Suprapubic skin (tissue), 4 donors: ENCODE measurements around the gene EYS. TPM values are rescaled to one million over a fixed set of nuclear protein-coding genes. Genes with fewer than 3 reads are reported as not detected.

Source experiments
- DNase-seq, 2 donors: peaks; one replicate each; pipeline ENCODE4 v3.0.0-alpha.2; 2019; ENCODE audit warnings: low spot score in 2 of 2
- H3K27ac ChIP-seq: fragments of 200-600 bp; sonication (generic); one replicate; pipeline ENCODE4 v1.5.1; 2019
- H3K27me3 ChIP-seq: fragments of 200-600 bp; sonication (generic); one replicate; pipeline ENCODE4 v1.5.1; 2019
- H3K36me3 ChIP-seq: fragments of 200-600 bp; sonication (generic); one replicate; pipeline ENCODE4 v1.5.1; 2019
- H3K4me1 ChIP-seq: fragments of 200-600 bp; sonication (generic); one replicate; pipeline ENCODE4 v1.5.1; 2019
- H3K4me3 ChIP-seq: fragments of 200-600 bp; sonication (generic); one replicate; pipeline ENCODE4 v1.5.1; 2019; ENCODE audit warnings: mild to moderate bottlenecking
- H3K9me3 ChIP-seq: fragments of 200-600 bp; sonication (generic); one replicate; pipeline ENCODE4 v1.5.1; 2019
- EP300 ChIP-seq: sonication (generic); formaldehyde crosslinking; IDR thresholded peaks from one replicate; pipeline ENCODE4 v1.6.1; 2017; ENCODE audit warnings: antibody characterized with exemption
- POLR2A ChIP-seq, 2 donors: fragments of 450-650 bp; IDR thresholded peaks; one replicate each; pipeline ENCODE4 v1.6.1; 2017; ENCODE audit warnings: antibody characterized with exemption in 2 of 2, mild to moderate bottlenecking in 2 of 2, moderate library complexity in 2 of 2
- POLR2AphosphoS5 ChIP-seq, 3 donors: sonication (generic); formaldehyde crosslinking; IDR thresholded peaks; one replicate each; pipeline ENCODE4 v1.6.1; 2017; ENCODE audit warnings: antibody characterized with exemption in 3 of 3
- WGBS: methylation state at CpG from one replicate; pipeline ENCODE4 v1.1.5; 2018; 5-methylcytosine and 5-hydroxymethylcytosine counted together
- total RNA-seq, 4 donors: library from RNA; depleted of rRNA; stranded (reverse); fragments of >200 nt; gene quantifications; one replicate each; pipeline ENCODE4 v1.1.0, GENCODE V29; 2016
- TF ChIP-seq, protein P1 (sequence below), 2 donors: fragments of 200-600 bp in 1 of 2; fragments of 450-650 bp in 1 of 2; sonication (generic) in 1 of 2; IDR thresholded peaks; one replicate each; pipeline ENCODE4 v1.5.1; 2016 to 2019; ENCODE audit warnings: antibody characterized with exemption in 2 of 2, mild to moderate bottlenecking in 1 of 2, moderate library complexity in 1 of 2

Gene EYS
- total RNA-seq, 4 donors from 2014 or later, result not detected

DNA sequence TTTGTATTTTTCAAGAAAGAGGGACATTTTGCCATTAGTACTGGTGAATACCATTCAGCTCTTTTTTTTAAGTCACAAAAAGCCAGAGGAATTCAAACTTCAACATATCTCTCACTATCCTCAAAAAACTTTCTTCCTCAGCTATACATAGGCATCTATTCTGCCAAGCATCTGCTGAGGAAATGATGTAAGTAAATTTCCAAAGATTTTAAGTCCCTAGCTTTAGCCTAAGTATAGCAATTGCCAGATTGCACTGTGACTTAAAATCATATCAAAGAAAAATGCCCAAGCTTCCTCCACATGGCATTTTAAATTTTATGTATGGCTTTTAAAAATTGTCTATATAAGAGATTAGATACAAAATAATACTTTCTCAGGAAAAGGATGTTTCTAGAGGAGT, 237.4 kb downstream of the EYS start:
- Histone ChIP-seq H3K27me3 (no peaks in the 10 kb centered on the region), H3K27ac (no peak overlapping the region), H3K9me3 (no peaks in the 10 kb centered on the region), H3K36me3 (no peaks in the 10 kb centered on the region), H3K4me1 (no peaks in the 10 kb centered on the region), H3K4me3 (no peak overlapping the region)
- TF ChIP-seq, protein P1, sequence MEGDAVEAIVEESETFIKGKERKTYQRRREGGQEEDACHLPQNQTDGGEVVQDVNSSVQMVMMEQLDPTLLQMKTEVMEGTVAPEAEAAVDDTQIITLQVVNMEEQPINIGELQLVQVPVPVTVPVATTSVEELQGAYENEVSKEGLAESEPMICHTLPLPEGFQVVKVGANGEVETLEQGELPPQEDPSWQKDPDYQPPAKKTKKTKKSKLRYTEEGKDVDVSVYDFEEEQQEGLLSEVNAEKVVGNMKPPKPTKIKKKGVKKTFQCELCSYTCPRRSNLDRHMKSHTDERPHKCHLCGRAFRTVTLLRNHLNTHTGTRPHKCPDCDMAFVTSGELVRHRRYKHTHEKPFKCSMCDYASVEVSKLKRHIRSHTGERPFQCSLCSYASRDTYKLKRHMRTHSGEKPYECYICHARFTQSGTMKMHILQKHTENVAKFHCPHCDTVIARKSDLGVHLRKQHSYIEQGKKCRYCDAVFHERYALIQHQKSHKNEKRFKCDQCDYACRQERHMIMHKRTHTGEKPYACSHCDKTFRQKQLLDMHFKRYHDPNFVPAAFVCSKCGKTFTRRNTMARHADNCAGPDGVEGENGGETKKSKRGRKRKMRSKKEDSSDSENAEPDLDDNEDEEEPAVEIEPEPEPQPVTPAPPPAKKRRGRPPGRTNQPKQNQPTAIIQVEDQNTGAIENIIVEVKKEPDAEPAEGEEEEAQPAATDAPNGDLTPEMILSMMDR (IDR thresholded peaks at IDR 0.05), result no peak
- TF ChIP-seq POLR2AphosphoS5 (IDR thresholded peaks at IDR 0.05), result no peak
- TF ChIP-seq POLR2A (IDR thresholded peaks at IDR 0.05), result no peak
- TF ChIP-seq EP300, result no peak
- no peak for DNase-seq

DNA sequence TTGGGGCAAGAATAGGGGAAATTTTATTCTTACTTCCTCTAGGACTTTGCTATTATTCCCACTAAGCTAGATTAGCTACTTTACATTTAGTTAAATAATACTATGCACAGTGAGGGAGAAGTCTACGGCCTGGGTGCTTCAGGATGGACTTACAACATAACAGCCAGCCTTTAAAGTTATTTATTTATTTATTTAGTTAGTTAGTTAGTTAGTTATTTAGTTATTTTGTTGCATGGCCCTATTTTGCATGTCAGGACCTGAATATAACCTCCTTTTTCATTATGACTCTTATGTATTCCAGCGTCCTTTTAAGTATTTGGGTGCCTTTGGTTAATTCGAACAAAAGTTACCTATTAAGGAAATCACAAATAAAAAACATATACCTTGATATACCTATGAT, 238.7 kb downstream of the EYS start:
- DNase-seq, result no peak
- Histone ChIP-seq H3K4me1 (no peaks in the 10 kb centered on the region), H3K27me3 (no peaks in the 10 kb centered on the region), H3K9me3 (no peaks in the 10 kb centered on the region), H3K27ac (no peak overlapping the region), H3K4me3 (no peak overlapping the region), H3K36me3 (no peaks in the 10 kb centered on the region)
- TF ChIP-seq POLR2A (IDR thresholded peaks at IDR 0.05) (no peak), POLR2AphosphoS5 (IDR thresholded peaks at IDR 0.05) (no peak), EP300 (no peak)
- TF ChIP-seq, protein P1 (IDR thresholded peaks at IDR 0.05), result no peak
- 79% methylated on average over 3 of the region's 3 CpGs for WGBS

DNA sequence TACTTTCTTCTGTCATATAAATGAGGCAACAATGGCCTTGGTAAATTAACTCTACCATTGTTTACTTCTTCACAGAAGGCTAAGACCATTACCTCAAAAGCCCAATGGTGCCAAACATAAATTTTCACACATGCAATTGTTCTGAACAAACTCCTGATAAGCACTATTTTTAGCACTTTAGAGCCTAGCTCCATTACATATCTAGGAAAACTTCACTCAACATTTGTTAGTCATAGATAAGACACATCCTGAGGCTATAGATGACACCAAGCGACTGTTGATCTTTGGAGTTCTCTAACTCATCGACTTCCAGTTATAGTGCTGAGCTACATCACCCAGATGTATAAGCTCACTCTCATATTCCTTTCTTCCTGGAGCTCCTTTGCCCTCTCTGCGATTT, 245.9 kb downstream of the EYS start:
- DNase-seq, result no peak
- no peaks in the 10 kb centered on the region for H3K9me3 ChIP-seq
- 71% methylated on average over 3 of the region's 3 CpGs for WGBS

DNA sequence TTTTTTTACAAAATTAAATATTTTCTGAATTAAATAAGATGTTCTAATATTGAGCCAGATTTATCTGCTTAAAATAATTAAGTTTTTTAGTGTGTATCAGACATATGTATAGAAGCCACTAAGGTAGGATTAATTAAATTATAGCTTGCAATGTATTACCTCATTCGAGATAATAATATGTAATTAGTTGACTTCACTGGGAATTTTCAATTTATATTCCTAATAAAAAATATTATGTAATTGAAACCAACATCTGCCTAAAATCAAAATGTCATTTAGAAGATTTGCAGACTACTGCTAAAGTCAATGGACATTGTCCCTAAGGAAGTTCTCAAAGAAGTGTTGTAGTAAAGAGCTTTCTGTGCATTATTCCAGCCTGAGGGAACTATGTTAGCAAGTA, 254.7 kb downstream of the EYS start:
- WGBS, result 74% methylated on average over 1 of the region's 1 CpG

More for the DNA sequence above, 245.9 kb downstream of the EYS start:
- Histone ChIP-seq H3K4me1 (no peaks in the 10 kb centered on the region), H3K27ac (no peak overlapping the region), H3K27me3 (no peaks in the 10 kb centered on the region), H3K36me3 (no peaks in the 10 kb centered on the region), H3K4me3 (no peak overlapping the region)
- TF ChIP-seq, protein P1 (IDR thresholded peaks at IDR 0.05), result no peak
- TF ChIP-seq POLR2AphosphoS5 (IDR thresholded peaks at IDR 0.05) (no peak), POLR2A (IDR thresholded peaks at IDR 0.05) (no peak), EP300 (no peak)

DNA sequence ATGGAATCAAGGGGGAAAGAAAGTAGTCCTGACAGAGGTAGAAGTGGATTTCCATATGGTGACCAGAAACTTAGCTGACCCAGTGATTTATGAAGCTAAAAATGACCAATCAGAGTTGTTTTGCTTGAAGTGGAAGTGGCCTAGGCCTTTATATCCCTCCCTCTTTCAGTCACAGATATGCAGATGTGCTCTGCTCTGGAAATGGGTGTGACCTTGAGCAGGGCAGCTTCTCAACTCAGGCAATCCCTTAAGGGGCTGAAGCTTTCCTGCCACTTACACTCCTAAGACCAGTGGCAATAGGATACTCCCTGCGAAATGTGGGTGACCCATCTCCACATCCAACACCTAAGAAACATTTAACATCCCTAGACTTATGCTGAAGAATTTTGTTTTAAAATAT, 256.6 kb downstream of the EYS start:
- H3K4me1 ChIP-seq, result no peaks in the 10 kb centered on the region
- H3K27ac ChIP-seq, result no peak overlapping the region
- DNase-seq, result no peak
- TF ChIP-seq EP300, result no peak
- TF ChIP-seq POLR2A (IDR thresholded peaks at IDR 0.05), result no peak
- TF ChIP-seq POLR2AphosphoS5 (IDR thresholded peaks at IDR 0.05), result no peak
- TF ChIP-seq, protein P1 (IDR thresholded peaks at IDR 0.05), result no peak
- H3K4me3 ChIP-seq, result no peak overlapping the region
- WGBS, result 100% methylated on average over 1 of the region's 1 CpG
- H3K9me3 ChIP-seq, result peaks cover 3% of the 10 kb centered on the region
- H3K27me3 ChIP-seq, result no peaks in the 10 kb centered on the region
- H3K36me3 ChIP-seq, result no peaks in the 10 kb centered on the region

More for the DNA sequence above, 254.7 kb downstream of the EYS start:
- no peak for TF ChIP-seq POLR2A (IDR thresholded peaks at IDR 0.05)
- TF ChIP-seq EP300, result no peak
- TF ChIP-seq POLR2AphosphoS5 (IDR thresholded peaks at IDR 0.05), result no peak
- TF ChIP-seq, protein P1 (IDR thresholded peaks at IDR 0.05), result no peak
- H3K36me3 ChIP-seq, result no peaks in the 10 kb centered on the region
- H3K27me3 ChIP-seq, result no peaks in the 10 kb centered on the region
- peaks cover 3% of the 10 kb centered on the region for H3K9me3 ChIP-seq
- H3K4me3 ChIP-seq, result no peak overlapping the region
- no peak for DNase-seq
- no peak overlapping the region for H3K27ac ChIP-seq
- H3K4me1 ChIP-seq, result no peaks in the 10 kb centered on the region
